T47D (cell line): Measurements from ENCODE around the gene DPP3.
"Not testable (repeated sequence)": the region's sequence is repeated elsewhere in the genome, so short reads cannot be mapped to it uniquely, and the experiment has no call there.

Experiments used
- DNase-seq, 2 experiments: peaks; one replicate each; pipeline versions ENCODE4 v3.0.0 to v3.0.0-alpha.2; 2011 to 2012; ENCODE audit warnings: low read depth in 1 of 2, low spot score in 1 of 2
- JUND ChIP-seq: IDR thresholded peaks from 2 replicates; pipeline ENCODE4 v1.6.1; 2012; ENCODE audit warnings: low read depth
- in situ Hi-C: cut with HindIII; loops from 2 replicates; pipeline ENCODE4 v1.10.0; 2016; ENCODE audit warnings: low sequenced_read_pairs, low pct_unique_long_range_greater_than_20kb

The DPP3 gene

GRCh38 chr11:66505276-66505816, 25.1 kb downstream of the DPP3 start:
- peak; percentile 66 to 87 for DNase-seq
- in situ Hi-C loops: no loop called here
- TF ChIP-seq JUND: no peak

- no peak for TF ChIP-seq JUND
- DNase-seq: no peak
- in situ Hi-C loops: no loop called here
Measured at GRCh38 chr11:66509131-66509561, 28.9 kb downstream of the DPP3 start.

- in situ Hi-C loops: no loop called here
Measured at GRCh38 chr11:66510271-66510989, 30.2 kb downstream of the DPP3 start, which contains the start of gene BBS1. BBS1 (plus strand) TSS chr11:66510635; CDS start chr11:66510660, 25 bp downstream.

GRCh38 chr11:66510990-66511339, 30.7 kb downstream of the DPP3 start:
- no peak for TF ChIP-seq JUND
- in situ Hi-C loops: no loop called here
- DNase-seq: no peak

More at GRCh38 chr11:66510271-66510989, 30.2 kb downstream of the DPP3 start, which contains the start of gene BBS1:
- no peak for TF ChIP-seq JUND
- DNase-seq: peak; percentile 77 to 88

GRCh38 chr11:66523611-66524010, 43.4 kb downstream of the DPP3 start:
- DNase-seq: no peak
- TF ChIP-seq JUND: no peak
- in situ Hi-C loops: no loop called here

GRCh38 chr11:66524304-66525040, 44.2 kb downstream of the DPP3 start:
- no peak for DNase-seq
- no peak for TF ChIP-seq JUND
- in situ Hi-C loops: no loop called here

- DNase-seq: no peak
- in situ Hi-C loops: no loop called here
- no peak for TF ChIP-seq JUND
Measured at GRCh38 chr11:66529069-66529468, 48.8 kb downstream of the DPP3 start.

GRCh38 chr11:66529655-66530054, 49.4 kb downstream of the DPP3 start:
- in situ Hi-C loops: no loop called here
- no peak for DNase-seq
- TF ChIP-seq JUND: no peak

- TF ChIP-seq JUND: no peak
- in situ Hi-C loops: no loop called here
- no peak for DNase-seq
Measured at GRCh38 chr11:66530927-66531709, 50.9 kb downstream of the DPP3 start.

GRCh38 chr11:66531841-66532240, 51.6 kb downstream of the DPP3 start:
- no peak for DNase-seq
- no peak for TF ChIP-seq JUND
- in situ Hi-C loops: no loop called here

- no peak for DNase-seq
- TF ChIP-seq JUND: no peak
- in situ Hi-C loops: no loop called here
Measured at GRCh38 chr11:66532784-66533183, 52.5 kb downstream of the DPP3 start.

GRCh38 chr11:66539170-66539869, 59.1 kb downstream of the DPP3 start:
- TF ChIP-seq JUND: no peak
- in situ Hi-C loops: no loop called here
- DNase-seq: no peak

- no peak for TF ChIP-seq JUND
- in situ Hi-C loops: no loop called here
- DNase-seq: no peak
Measured at GRCh38 chr11:66539870-66540213, 59.6 kb downstream of the DPP3 start.

- DNase-seq, in situ Hi-C loops: not testable (repeated sequence)
Measured at GRCh38 chr11:66540598-66540997, 60.4 kb downstream of the DPP3 start.
